A549 (cell line): ENCODE results near the gene PTPRD.

Source experiments
- EP300 ChIP-seq, 2 experiments: fragments of >200 bp; sonication (Bioruptor Twin); formaldehyde crosslinking; IDR thresholded peaks; 2 replicates in 1 of 2; 3 replicates in 1 of 2; pipeline ENCODE4 v1.6.1; 2016 to 2017
- FOSL2 ChIP-seq, 2 experiments: fragments of 450-650 bp in 1 of 2; fragments of >200 bp in 1 of 2; sonication (Bioruptor Twin) in 1 of 2; formaldehyde crosslinking; IDR thresholded peaks; 2 replicates each; pipeline versions ENCODE4 v1.5.0 to v1.6.1; 2016 to 2020; ENCODE audit warnings: mild to moderate bottlenecking in 1 of 2, moderate library complexity in 1 of 2
- HOXB5 ChIP-seq: fragments of 250-450 bp; sonication (Bioruptor Pico); IDR thresholded peaks from 2 replicates; pipeline ENCODE4 v1.5.0; 2020; ENCODE audit warnings: mild to moderate bottlenecking, moderate library complexity
- JUN ChIP-seq, 2 experiments: fragments of >200 bp; sonication (Bioruptor Twin); formaldehyde crosslinking; IDR thresholded peaks; 2 replicates in 1 of 2; 3 replicates in 1 of 2; pipeline ENCODE4 v1.6.1; 2016 to 2017
- MAZ ChIP-seq: fragments of 150-350 bp; IDR thresholded peaks from 2 replicates; pipeline ENCODE4 v1.6.1; 2014; ENCODE audit warnings: antibody characterized with exemption, low read depth, low read length, borderline replicate concordance
- MYC ChIP-seq: IDR thresholded peaks from 2 replicates; pipeline ENCODE4 v1.6.1; 2012; ENCODE audit warnings: mild to moderate bottlenecking, inconsistent platforms, low read length, improper control_type of control experiment, borderline replicate concordance
- POLR2A ChIP-seq: IDR thresholded peaks from 2 replicates; pipeline ENCODE4 v1.6.1; 2012; ENCODE audit warnings: mild to moderate bottlenecking, low read length
- RAD21 ChIP-seq, 2 experiments: fragments of >200 bp in 1 of 2; sonication (Bioruptor Twin) in 1 of 2; formaldehyde crosslinking in 1 of 2; IDR thresholded peaks in 1 of 2; conservative IDR thresholded peaks in 1 of 2; 2 replicates in 1 of 2; 3 replicates in 1 of 2; pipeline ENCODE4 v1.6.1; 2012 to 2018; ENCODE audit warnings: inconsistent platforms in 1 of 2
- SMC3 ChIP-seq: fragments of >200 bp; sonication (Bioruptor Twin); formaldehyde crosslinking; IDR thresholded peaks from 3 replicates; pipeline ENCODE4 v1.6.1; 2018; ENCODE audit warnings: inconsistent platforms
- ZC3H11A ChIP-seq: fragments of 450-650 bp; IDR thresholded peaks from 2 replicates; pipeline ENCODE4 v1.6.1; 2014; ENCODE audit warnings: antibody characterized with exemption, mild to moderate bottlenecking
- ZNF302 ChIP-seq: fragments of 250-450 bp; sonication (Bioruptor Pico); IDR thresholded peaks from 2 replicates; pipeline ENCODE4 v1.9.0; 2021; ENCODE audit warnings: inconsistent platforms, mild to moderate bottlenecking, moderate library complexity
- TF ChIP-seq, protein P1 (sequence below): fragments of 200-600 bp; sonication (generic); IDR thresholded peaks from 2 replicates; pipeline ENCODE4 v1.6.1; 2016; ENCODE audit warnings: antibody characterized with exemption, mild to moderate bottlenecking, moderate library complexity
- TF ChIP-seq, protein P2 (sequence below): fragments of >200 bp; sonication (Bioruptor Twin); formaldehyde crosslinking; IDR thresholded peaks from 3 replicates; pipeline ENCODE4 v1.5.1; 2016
- TF ChIP-seq, protein P3 (sequence below): IDR thresholded peaks from 2 replicates; pipeline ENCODE4 v1.6.1; 2012

DNA sequence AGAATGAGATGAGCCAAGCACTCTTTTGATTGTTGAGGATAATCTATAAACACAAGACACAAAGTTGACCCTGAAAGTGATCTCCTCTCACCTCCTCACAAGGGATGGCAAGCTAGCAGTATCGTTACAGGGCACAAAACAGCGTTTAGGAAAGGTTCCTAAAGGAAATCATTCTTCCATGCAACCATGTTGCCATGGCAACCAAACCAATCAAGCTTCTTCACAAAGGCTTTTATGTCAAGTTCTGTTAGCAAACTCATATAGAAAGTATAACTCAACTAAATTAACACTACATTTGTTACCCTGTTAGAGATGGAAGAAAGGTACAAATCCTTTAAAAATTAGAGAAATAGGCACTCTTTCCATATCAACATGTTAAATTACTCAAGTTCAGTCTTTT is 1796.4 kb downstream of the PTPRD start:
- TF ChIP-seq POLR2A (no peak), MAZ (no peak), HOXB5 (no peak), JUN (IDR thresholded peaks at IDR 0.05) (no peak), EP300 (IDR thresholded peaks at IDR 0.05) (no peak), ZC3H11A (no peak), MYC (no peak), ZNF302 (CRISPR knock-in tag) (no peak), SMC3 (no peak), FOSL2 (IDR thresholded peaks at IDR 0.05) (no peak), FOSL2 (CRISPR knock-in tag; IDR thresholded peaks at IDR 0.05) (no peak), RAD21 (conservative IDR thresholded peaks at IDR 0.05 in 1 of 2, IDR thresholded peaks at IDR 0.05 in 1 of 2) (no peak)
- TF ChIP-seq, protein P1, sequence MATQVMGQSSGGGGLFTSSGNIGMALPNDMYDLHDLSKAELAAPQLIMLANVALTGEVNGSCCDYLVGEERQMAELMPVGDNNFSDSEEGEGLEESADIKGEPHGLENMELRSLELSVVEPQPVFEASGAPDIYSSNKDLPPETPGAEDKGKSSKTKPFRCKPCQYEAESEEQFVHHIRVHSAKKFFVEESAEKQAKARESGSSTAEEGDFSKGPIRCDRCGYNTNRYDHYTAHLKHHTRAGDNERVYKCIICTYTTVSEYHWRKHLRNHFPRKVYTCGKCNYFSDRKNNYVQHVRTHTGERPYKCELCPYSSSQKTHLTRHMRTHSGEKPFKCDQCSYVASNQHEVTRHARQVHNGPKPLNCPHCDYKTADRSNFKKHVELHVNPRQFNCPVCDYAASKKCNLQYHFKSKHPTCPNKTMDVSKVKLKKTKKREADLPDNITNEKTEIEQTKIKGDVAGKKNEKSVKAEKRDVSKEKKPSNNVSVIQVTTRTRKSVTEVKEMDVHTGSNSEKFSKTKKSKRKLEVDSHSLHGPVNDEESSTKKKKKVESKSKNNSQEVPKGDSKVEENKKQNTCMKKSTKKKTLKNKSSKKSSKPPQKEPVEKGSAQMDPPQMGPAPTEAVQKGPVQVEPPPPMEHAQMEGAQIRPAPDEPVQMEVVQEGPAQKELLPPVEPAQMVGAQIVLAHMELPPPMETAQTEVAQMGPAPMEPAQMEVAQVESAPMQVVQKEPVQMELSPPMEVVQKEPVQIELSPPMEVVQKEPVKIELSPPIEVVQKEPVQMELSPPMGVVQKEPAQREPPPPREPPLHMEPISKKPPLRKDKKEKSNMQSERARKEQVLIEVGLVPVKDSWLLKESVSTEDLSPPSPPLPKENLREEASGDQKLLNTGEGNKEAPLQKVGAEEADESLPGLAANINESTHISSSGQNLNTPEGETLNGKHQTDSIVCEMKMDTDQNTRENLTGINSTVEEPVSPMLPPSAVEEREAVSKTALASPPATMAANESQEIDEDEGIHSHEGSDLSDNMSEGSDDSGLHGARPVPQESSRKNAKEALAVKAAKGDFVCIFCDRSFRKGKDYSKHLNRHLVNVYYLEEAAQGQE: no peak
- TF ChIP-seq, protein P2, sequence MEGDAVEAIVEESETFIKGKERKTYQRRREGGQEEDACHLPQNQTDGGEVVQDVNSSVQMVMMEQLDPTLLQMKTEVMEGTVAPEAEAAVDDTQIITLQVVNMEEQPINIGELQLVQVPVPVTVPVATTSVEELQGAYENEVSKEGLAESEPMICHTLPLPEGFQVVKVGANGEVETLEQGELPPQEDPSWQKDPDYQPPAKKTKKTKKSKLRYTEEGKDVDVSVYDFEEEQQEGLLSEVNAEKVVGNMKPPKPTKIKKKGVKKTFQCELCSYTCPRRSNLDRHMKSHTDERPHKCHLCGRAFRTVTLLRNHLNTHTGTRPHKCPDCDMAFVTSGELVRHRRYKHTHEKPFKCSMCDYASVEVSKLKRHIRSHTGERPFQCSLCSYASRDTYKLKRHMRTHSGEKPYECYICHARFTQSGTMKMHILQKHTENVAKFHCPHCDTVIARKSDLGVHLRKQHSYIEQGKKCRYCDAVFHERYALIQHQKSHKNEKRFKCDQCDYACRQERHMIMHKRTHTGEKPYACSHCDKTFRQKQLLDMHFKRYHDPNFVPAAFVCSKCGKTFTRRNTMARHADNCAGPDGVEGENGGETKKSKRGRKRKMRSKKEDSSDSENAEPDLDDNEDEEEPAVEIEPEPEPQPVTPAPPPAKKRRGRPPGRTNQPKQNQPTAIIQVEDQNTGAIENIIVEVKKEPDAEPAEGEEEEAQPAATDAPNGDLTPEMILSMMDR: no peak
- TF ChIP-seq, protein P3, sequence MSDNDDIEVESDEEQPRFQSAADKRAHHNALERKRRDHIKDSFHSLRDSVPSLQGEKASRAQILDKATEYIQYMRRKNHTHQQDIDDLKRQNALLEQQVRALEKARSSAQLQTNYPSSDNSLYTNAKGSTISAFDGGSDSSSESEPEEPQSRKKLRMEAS: no peak
